ENCODE data around the gene MAML3. TPM values are rescaled to one million over a fixed set of nuclear protein-coding genes. Genes with fewer than 3 reads are reported as not detected.

The MAML3 gene
- total RNA-seq, 1 donor from 2014 or later: 8.1 TPM

GRCh38 chr4:140156529-140157171 is 2.7 kb upstream of the MAML3 start:
- no peak for DNase-seq (ENCODE audit: low read depth)
- Histone ChIP-seq H3K36me3 (ENCODE audit: insufficient read depth, low read length) (no peaks in the 10 kb centered on the region), H3K27ac (ENCODE audit: low read depth, low read length) (no peak overlapping the region), H4K20me1 (ENCODE audit: insufficient read depth, low read length) (no peaks in the 10 kb centered on the region), H3K4me1 (ENCODE audit: insufficient read depth, low read length) (peaks cover 5% of the 10 kb centered on the region), H3K9ac (ENCODE audit: low read length) (no peak overlapping the region), H3K4me3 (ENCODE audit: insufficient read depth, low read depth, low read length) (no peak overlapping the region), H3K4me2 (ENCODE audit: low read length) (no peak overlapping the region), H3K27me3 (ENCODE audit: insufficient read depth, low read length) (no peaks in the 10 kb centered on the region), H3K79me2 (ENCODE audit: insufficient read depth, low read length) (no peaks in the 10 kb centered on the region), H3K9me3 (ENCODE audit: insufficient read depth, low read depth, low read length) (no peaks in the 10 kb centered on the region), H2AFZ (ENCODE audit: low read depth, low read length) (no peak overlapping the region)
- H3K36me3 Mint-ChIP-seq (ENCODE audit: low read depth, unreplicated experiment): no peaks in the 10 kb centered on the region
- H3K4me3 Mint-ChIP-seq (ENCODE audit: unreplicated experiment): no peak overlapping the region
- no peak overlapping the region for H3K27ac Mint-ChIP-seq (ENCODE audit: unreplicated experiment)
- H3K4me1 Mint-ChIP-seq (ENCODE audit: low read depth, unreplicated experiment): no peaks in the 10 kb centered on the region
- H3K9me3 Mint-ChIP-seq (ENCODE audit: unreplicated experiment): no peaks in the 10 kb centered on the region
- H3K27me3 Mint-ChIP-seq (ENCODE audit: low read depth, unreplicated experiment): no peaks in the 10 kb centered on the region
- no peak for TF ChIP-seq EZH2 (IDR thresholded peaks at IDR 0.05; ENCODE audit: insufficient read depth, low read length)
- no peak for TF ChIP-seq CTCF (IDR thresholded peaks at IDR 0.05; ENCODE audit: insufficient read depth, low read depth, low read length)
- no peak for FAIRE-seq

GRCh38 chr4:140154572-140154891 is 548 bp upstream of the MAML3 start:
- Histone ChIP-seq H3K27me3 (ENCODE audit: insufficient read depth, low read length) (no peaks in the 10 kb centered on the region), H3K4me3 (ENCODE audit: insufficient read depth, low read depth, low read length) (peak overlapping the region; percentile 97), H3K36me3 (ENCODE audit: insufficient read depth, low read length) (no peaks in the 10 kb centered on the region), H3K9ac (ENCODE audit: low read length) (peak overlapping the region; percentile 91), H3K9me3 (ENCODE audit: insufficient read depth, low read depth, low read length) (no peaks in the 10 kb centered on the region), H3K4me1 (ENCODE audit: insufficient read depth, low read length) (peaks cover 6% of the 10 kb centered on the region), H3K27ac (ENCODE audit: low read depth, low read length) (peak overlapping the region; percentile 91), H2AFZ (ENCODE audit: low read depth, low read length) (peak overlapping the region; percentile 93), H4K20me1 (ENCODE audit: insufficient read depth, low read length) (no peaks in the 10 kb centered on the region), H3K79me2 (ENCODE audit: insufficient read depth, low read length) (no peaks in the 10 kb centered on the region), H3K4me2 (ENCODE audit: low read length) (peak overlapping the region; percentile 99)
- Mint-ChIP-seq H3K9me3 (ENCODE audit: unreplicated experiment) (no peaks in the 10 kb centered on the region), H3K27ac (ENCODE audit: unreplicated experiment) (peak overlapping the region; percentile 92), H3K4me1 (ENCODE audit: low read depth, unreplicated experiment) (peaks cover 1% of the 10 kb centered on the region), H3K27me3 (ENCODE audit: low read depth, unreplicated experiment) (no peaks in the 10 kb centered on the region), H3K4me3 (ENCODE audit: unreplicated experiment) (peak overlapping the region; percentile 93), H3K36me3 (ENCODE audit: low read depth, unreplicated experiment) (no peaks in the 10 kb centered on the region)
- no peak for DNase-seq (ENCODE audit: low read depth)
- no peak for TF ChIP-seq CTCF (IDR thresholded peaks at IDR 0.05; ENCODE audit: insufficient read depth, low read depth, low read length)
- no peak for TF ChIP-seq EZH2 (IDR thresholded peaks at IDR 0.05; ENCODE audit: insufficient read depth, low read length)
- peak; percentile 63 for FAIRE-seq

GRCh38 chr4:140153419-140153717 is 616 bp downstream of the MAML3 start:
- TF ChIP-seq EZH2 (IDR thresholded peaks at IDR 0.05; ENCODE audit: insufficient read depth, low read length) (no peak), CTCF (IDR thresholded peaks at IDR 0.05; ENCODE audit: insufficient read depth, low read depth, low read length) (no peak)
- no peaks in the 10 kb centered on the region for H3K27me3 Mint-ChIP-seq (ENCODE audit: low read depth, unreplicated experiment)
- FAIRE-seq (no peak), DNase-seq (ENCODE audit: low read depth) (no peak)
- H3K36me3 ChIP-seq (ENCODE audit: insufficient read depth, low read length): no peaks in the 10 kb centered on the region
- peak overlapping the region; percentile 92 for H3K27ac Mint-ChIP-seq (ENCODE audit: unreplicated experiment)
- peaks cover 7% of the 10 kb centered on the region for H3K4me1 ChIP-seq (ENCODE audit: insufficient read depth, low read length)
- H3K4me3 Mint-ChIP-seq (ENCODE audit: unreplicated experiment): peak overlapping the region; percentile 93
- H3K9me3 Mint-ChIP-seq (ENCODE audit: unreplicated experiment): no peaks in the 10 kb centered on the region
- H3K27ac ChIP-seq (ENCODE audit: low read depth, low read length): peak overlapping the region; percentile 91
- H3K27me3 ChIP-seq (ENCODE audit: insufficient read depth, low read length): no peaks in the 10 kb centered on the region
- no peaks in the 10 kb centered on the region for H3K36me3 Mint-ChIP-seq (ENCODE audit: low read depth, unreplicated experiment)
- no peaks in the 10 kb centered on the region for H4K20me1 ChIP-seq (ENCODE audit: insufficient read depth, low read length)
- peak overlapping the region; percentile 97 for H3K4me3 ChIP-seq (ENCODE audit: insufficient read depth, low read depth, low read length)
- H3K9me3 ChIP-seq (ENCODE audit: insufficient read depth, low read depth, low read length): no peaks in the 10 kb centered on the region
- peak overlapping the region; percentile 91 for H3K9ac ChIP-seq (ENCODE audit: low read length)
- peak overlapping the region; percentile 85 for H2AFZ ChIP-seq (ENCODE audit: low read depth, low read length)
- H3K4me2 ChIP-seq (ENCODE audit: low read length): peak overlapping the region; percentile 99
- H3K79me2 ChIP-seq (ENCODE audit: insufficient read depth, low read length): peaks cover 6% of the 10 kb centered on the region
- H3K4me1 Mint-ChIP-seq (ENCODE audit: low read depth, unreplicated experiment): peaks cover 11% of the 10 kb centered on the region

Data from astrocyte (in vitro differentiated cells and primary cell).